NT2/D1 (cell line): ENCODE results near the gene HBQ1.

Experiments
- SUZ12 ChIP-seq: IDR thresholded peaks from 2 replicates; pipeline ENCODE4 v1.6.1; 2011; ENCODE audit not compliant: insufficient read length, insufficient read depth; ENCODE audit errors: extremely low read depth
- YY1 ChIP-seq: IDR thresholded peaks from 2 replicates; pipeline ENCODE4 v1.6.1; 2011; ENCODE audit not compliant: insufficient read length, insufficient read depth
- ZNF274 ChIP-seq: IDR thresholded peaks from 2 replicates; pipeline ENCODE4 v1.6.1; 2011; ENCODE audit warnings: mild to moderate bottlenecking, low read depth, low read length

DNA sequence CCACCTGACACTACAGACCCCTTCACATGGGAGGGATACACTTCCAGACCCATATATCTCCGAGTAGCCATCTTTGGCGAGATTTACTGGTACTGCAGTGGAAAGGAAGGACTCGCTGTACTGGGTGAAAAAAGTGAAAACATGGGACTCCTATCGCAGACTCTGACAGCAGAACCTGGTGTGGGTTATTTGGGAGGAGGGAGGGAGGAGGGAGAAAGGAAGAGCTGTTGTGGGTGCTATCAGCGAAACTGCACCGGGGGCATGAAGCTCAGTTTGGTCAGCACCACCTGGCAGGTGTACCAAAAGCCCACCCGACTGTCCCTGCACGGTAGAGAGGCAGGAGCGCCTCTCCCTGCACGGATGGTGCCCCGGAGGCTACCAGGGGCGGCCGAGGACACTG, 5.0 kb downstream of the HBQ1 start:
- TF ChIP-seq SUZ12 (no peak), ZNF274 (no peak), YY1 (no peak)
